Upper lobe of left lung (tissue), 6 donors: ENCODE results near the gene PRDM16. TPM values are rescaled to one million over a fixed set of nuclear protein-coding genes. Genes with fewer than 3 reads are reported as not detected.
A peak's percentile ranks its signal among the peaks of the same experiment; 100 is the strongest.

Source experiments
- ATAC-seq, 2 donors: fragments of 200-7000 bp; cut with Tn5 transposase; one replicate each; pipeline ENCODE4 v1.9.1; 2022; ENCODE audit warnings: mild to moderate bottlenecking in 2 of 2, moderate library complexity in 2 of 2; ENCODE audit not compliant: low FRiP score in 2 of 2
- DNase-seq, 2 donors: peaks; one replicate each; pipeline ENCODE4 v3.0.0-alpha.2; 2019 to 2020
- H3K27ac ChIP-seq, 4 donors: fragments of 200-600 bp; sonication (generic); one replicate each; pipeline ENCODE4 v1.5.1; 2016 to 2019
- H3K27me3 ChIP-seq, 4 donors: fragments of 200-600 bp; sonication (generic); one replicate each; pipeline ENCODE4 v1.5.1; 2017 to 2019
- H3K36me3 ChIP-seq, 4 donors: fragments of 200-600 bp; sonication (generic); one replicate each; pipeline ENCODE4 v1.5.1; 2016 to 2019
- H3K4me1 ChIP-seq, 4 donors: fragments of 200-600 bp; sonication (generic); one replicate each; pipeline ENCODE4 v1.5.1; 2018 to 2019
- H3K4me3 ChIP-seq, 4 donors: fragments of 200-600 bp; sonication (generic); one replicate each; pipeline ENCODE4 v1.5.1; 2017 to 2019; ENCODE audit warnings: mild to moderate bottlenecking in 2 of 4, moderate library complexity in 1 of 4
- H3K9me3 ChIP-seq, 4 donors: fragments of 200-600 bp; sonication (generic); one replicate each; pipeline ENCODE4 v1.5.1; 2018 to 2019
- CTCF ChIP-seq, 6 experiments: fragments of 450-650 bp in 4 of 6; fragments of 200-600 bp in 2 of 6; sonication (generic) in 2 of 6; IDR thresholded peaks; one replicate each; pipeline ENCODE4 v1.5.1; 2016 to 2019; ENCODE audit warnings: antibody characterized with exemption in 6 of 6
- EP300 ChIP-seq, 4 donors: sonication (generic); formaldehyde crosslinking; IDR thresholded peaks; one replicate each; pipeline ENCODE4 v1.5.1; 2017; ENCODE audit warnings: antibody characterized with exemption in 4 of 4, control low read depth in 2 of 4
- POLR2A ChIP-seq, 4 donors: fragments of 450-650 bp; IDR thresholded peaks; one replicate each; pipeline ENCODE4 v1.5.1; 2016 to 2017; ENCODE audit warnings: antibody characterized with exemption in 4 of 4, mild to moderate bottlenecking in 2 of 4
- POLR2AphosphoS5 ChIP-seq, 2 donors: sonication (generic); formaldehyde crosslinking; IDR thresholded peaks; one replicate each; pipeline ENCODE4 v1.5.1; 2017; ENCODE audit warnings: antibody characterized with exemption in 2 of 2
- WGBS, 2 donors: methylation state at CpG; one replicate each; pipeline ENCODE4 v1.1.5; 2017 to 2018; 5-methylcytosine and 5-hydroxymethylcytosine counted together
- total RNA-seq, 6 donors: library from RNA; depleted of rRNA in 4 of 6; stranded (reverse); fragments of >200 nt in 4 of 6; gene quantifications; one replicate each; pipeline versions ENCODE4 v1.1.0 to v1.2.1, GENCODE V29; 2016 to 2021
- donor health status: DM: no; HTN: no; CAD: no; lungs with moderate emphysema.
- donor health status: DM: no; HTN: yes; CAD: no; lungs with severe emphysema.

Gene PRDM16
- total RNA-seq, 6 donors from 2014 or later, result 12.3 to 54.5 (median 21.2) TPM

GRCh38 chr1:3431266-3431665 lies 362.3 kb downstream of the PRDM16 start:
- WGBS, 2 donors, result 55% methylated on average over 9 of the region's 12 CpGs; no CpG with 5 or more reads in 1 of the 2 donors

GRCh38 chr1:3431686-3432085 lies 362.7 kb downstream of the PRDM16 start:
- no peaks in the 10 kb centered on the region for H3K27me3 ChIP-seq
- 84 to 86% methylated on average over 8 to 17 of the region's 17 CpGs for WGBS, 2 donors
- no peaks in the 10 kb centered on the region for H3K4me1 ChIP-seq
- H3K9me3 ChIP-seq, result no peaks in the 10 kb centered on the region
- ATAC-seq (no peak), DNase-seq (peak in 1 of 2 donors; percentile 60)
- no peak overlapping the region for H3K27ac ChIP-seq
- H3K4me3 ChIP-seq, result no peak overlapping the region
- no peak for TF ChIP-seq POLR2AphosphoS5 (IDR thresholded peaks at IDR 0.05)
- H3K36me3 ChIP-seq, result peaks cover 0 to 6% (median 0%) of the 10 kb centered on the region in 4 donors

More at GRCh38 chr1:3431266-3431665, 362.3 kb downstream of the PRDM16 start:
- ATAC-seq (no peak), DNase-seq (peak in 1 of 2 donors; percentile 72)
- no peaks in the 10 kb centered on the region for H3K27me3 ChIP-seq
- TF ChIP-seq POLR2A (IDR thresholded peaks at IDR 0.05) (no peak), EP300 (IDR thresholded peaks at IDR 0.05) (no peak), POLR2AphosphoS5 (IDR thresholded peaks at IDR 0.05) (no peak), CTCF (IDR thresholded peaks at IDR 0.05) (no peak)
- H3K4me3 ChIP-seq, result no peak overlapping the region
- H3K36me3 ChIP-seq, result peaks cover 0 to 6% (median 0%) of the 10 kb centered on the region in 4 donors
- H3K27ac ChIP-seq, result no peak overlapping the region
- H3K9me3 ChIP-seq, result no peaks in the 10 kb centered on the region
- no peaks in the 10 kb centered on the region for H3K4me1 ChIP-seq

GRCh38 chr1:3432306-3432705 lies 363.3 kb downstream of the PRDM16 start:
- Histone ChIP-seq H3K4me1 (no peaks in the 10 kb centered on the region), H3K27ac (no peak overlapping the region), H3K4me3 (no peak overlapping the region), H3K36me3 (peaks cover 0 to 6% (median 0%) of the 10 kb centered on the region in 4 donors), H3K9me3 (no peaks in the 10 kb centered on the region), H3K27me3 (no peaks in the 10 kb centered on the region)
- 60 to 80% methylated on average over 2 to 15 of the region's 15 CpGs for WGBS, 2 donors
- DNase-seq (peak in 1 of 2 donors; percentile 69), ATAC-seq (no peak)
- TF ChIP-seq EP300 (IDR thresholded peaks at IDR 0.05) (no peak), CTCF (IDR thresholded peaks at IDR 0.05) (no peak), POLR2A (IDR thresholded peaks at IDR 0.05) (no peak), POLR2AphosphoS5 (IDR thresholded peaks at IDR 0.05) (no peak)

- Histone ChIP-seq H3K4me3 (no peak overlapping the region), H3K27ac (no peak overlapping the region), H3K9me3 (no peaks in the 10 kb centered on the region), H3K27me3 (no peaks in the 10 kb centered on the region), H3K36me3 (peaks cover 0 to 6% (median 0%) of the 10 kb centered on the region in 4 donors), H3K4me1 (no peaks in the 10 kb centered on the region)
- no peak for TF ChIP-seq EP300 (IDR thresholded peaks at IDR 0.05)
- no peak for TF ChIP-seq POLR2A (IDR thresholded peaks at IDR 0.05)
- TF ChIP-seq CTCF (IDR thresholded peaks at IDR 0.05), result no peak
- no peak for TF ChIP-seq POLR2AphosphoS5 (IDR thresholded peaks at IDR 0.05)
- WGBS, 2 donors, result 69 to 89% methylated on average over 2 to 14 of the region's 14 CpGs
- ATAC-seq (no peak), DNase-seq (peak in 1 of 2 donors; percentile 72)
Observed at GRCh38 chr1:3433076-3433475, 364.1 kb downstream of the PRDM16 start.

- Histone ChIP-seq H3K4me1 (no peaks in the 10 kb centered on the region), H3K27ac (no peak overlapping the region), H3K9me3 (no peaks in the 10 kb centered on the region), H3K4me3 (no peak overlapping the region), H3K27me3 (no peaks in the 10 kb centered on the region), H3K36me3 (peaks cover 0 to 6% (median 0%) of the 10 kb centered on the region in 4 donors)
- TF ChIP-seq POLR2AphosphoS5 (IDR thresholded peaks at IDR 0.05) (no peak), POLR2A (IDR thresholded peaks at IDR 0.05) (no peak), EP300 (IDR thresholded peaks at IDR 0.05) (no peak), CTCF (IDR thresholded peaks at IDR 0.05) (no peak)
- ATAC-seq (no peak), DNase-seq (peak in 1 of 2 donors; percentile 73)
- WGBS, 2 donors, result 93 to 97% methylated on average over 16 to 26 of the region's 31 CpGs
Observed at GRCh38 chr1:3433596-3434320, 364.8 kb downstream of the PRDM16 start.
